Body of pancreas (tissue), 4 donors: Measurements from ENCODE around the gene DMD. TPM values are rescaled to one million over a fixed set of nuclear protein-coding genes. Genes with fewer than 3 reads are reported as not detected.
A peak's percentile ranks its signal among the peaks of the same experiment; 100 is the strongest.

Experiments used
- ATAC-seq: fragments of 150-250 bp; one replicate; pipeline ENCODE4 v1.9.1; 2016
- DNase-seq, 4 donors: peaks; one replicate each; pipeline ENCODE4 v3.0.0-alpha.2; 2019
- H3K27ac ChIP-seq, 4 donors: fragments of 200-600 bp; sonication (generic); 1 replicate in 3 of 4; 2 replicates in 1 of 4; pipeline versions ENCODE4 v1.5.1 to v1.6.1; 2016 to 2019; ENCODE audit warnings: mild to moderate bottlenecking in 1 of 4, mixed read lengths in 1 of 4, moderate library complexity in 1 of 4
- H3K27me3 ChIP-seq, 2 donors: fragments of 200-600 bp; sonication (generic); one replicate each; pipeline ENCODE4 v1.6.0; 2016; ENCODE audit warnings: mild to moderate bottlenecking in 1 of 2
- H3K36me3 ChIP-seq, 2 donors: fragments of 200-600 bp; sonication (generic); replicated peaks in 1 of 2; 2 replicates each; pipeline ENCODE4 v1.5.1; 2016; ENCODE audit warnings: low read depth in 2 of 2; ENCODE audit not compliant: insufficient read depth in 1 of 2
- H3K4me1 ChIP-seq: fragments of 200-600 bp; sonication (generic); one replicate; pipeline ENCODE4 v1.6.0; 2016
- H3K4me3 ChIP-seq, 2 donors: fragments of 200-600 bp; sonication (generic); 1 replicate in 1 of 2; 2 replicates in 1 of 2; pipeline ENCODE4 v1.5.1; 2016 to 2019
- H3K9me3 ChIP-seq, 3 donors: fragments of 200-600 bp; sonication (generic); 1 replicate in 2 of 3; 2 replicates in 1 of 3; pipeline ENCODE4 v1.5.1; 2016
- POLR2A ChIP-seq, 3 donors: fragments of 450-650 bp; IDR thresholded peaks; one replicate each; pipeline ENCODE4 v1.6.1; 2016; ENCODE audit warnings: antibody characterized with exemption in 3 of 3, mild to moderate bottlenecking in 2 of 3
- WGBS, 2 donors: methylation state at CpG; one replicate each; pipeline ENCODE4 v1.1.5; 2017; 5-methylcytosine and 5-hydroxymethylcytosine counted together
- intact Hi-C: fragments of 100-400 bp; cut with DNase I; formaldehyde crosslinking; loops from one replicate; pipeline ENCODE4 v1.15.1; 2023
- total RNA-seq, 2 donors: library from RNA; depleted of rRNA; stranded (reverse); fragments of >200 nt; gene quantifications; one replicate each; pipeline ENCODE4 v1.1.0, GENCODE V29; 2016
- TF ChIP-seq, protein P1 (sequence below), 7 experiments: fragments of 450-650 bp in 4 of 7; fragments of 200-600 bp in 3 of 7; sonication (generic) in 3 of 7; IDR thresholded peaks; one replicate each; pipeline ENCODE4 v1.5.1; 2016 to 2019; ENCODE audit warnings: antibody characterized with exemption in 7 of 7

Gene DMD
- total RNA-seq, 2 donors from 2014 or later, result 28.5 to 38.6 TPM

GRCh38 chrX:31255310-31256033 is 1955.9 kb downstream of the DMD start:
- DNase-seq, result no peak

DNA sequence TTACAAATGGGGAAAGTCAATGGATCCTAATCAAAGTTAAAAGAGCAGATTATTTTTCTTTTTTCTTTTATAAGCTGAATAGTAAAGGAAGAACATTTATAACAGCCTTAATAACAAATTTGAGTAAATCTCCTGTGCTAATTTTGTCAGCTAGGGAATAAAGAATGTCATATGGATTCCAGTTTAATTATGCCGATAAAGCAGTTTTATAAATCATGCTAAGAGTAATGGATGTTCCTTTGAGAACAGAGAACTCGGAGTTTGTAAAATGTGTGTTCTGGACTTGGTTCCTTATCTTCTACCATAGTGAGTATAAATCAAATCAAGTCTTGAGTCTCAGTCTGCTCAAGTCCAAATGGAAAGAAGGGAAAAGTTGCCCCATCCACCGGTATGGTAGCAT is 1959.2 kb downstream of the DMD start:
- no peak overlapping the region for H3K4me3 ChIP-seq

More at GRCh38 chrX:31255310-31256033, 1955.9 kb downstream of the DMD start:
- 54 to 73% methylated on average over 5 to 9 of the region's 9 CpGs for WGBS, 2 donors
- ATAC-seq, result no peak
- Histone ChIP-seq H3K9me3 (no peaks in the 10 kb centered on the region), H3K4me1 (peaks cover 5% of the 10 kb centered on the region), H3K27me3 (no peaks in the 10 kb centered on the region), H3K4me3 (no peak overlapping the region), H3K27ac (no peak overlapping the region), H3K36me3 (no peaks in the 10 kb centered on the region)
- intact Hi-C loops, result no loop called here
- TF ChIP-seq, protein P1, sequence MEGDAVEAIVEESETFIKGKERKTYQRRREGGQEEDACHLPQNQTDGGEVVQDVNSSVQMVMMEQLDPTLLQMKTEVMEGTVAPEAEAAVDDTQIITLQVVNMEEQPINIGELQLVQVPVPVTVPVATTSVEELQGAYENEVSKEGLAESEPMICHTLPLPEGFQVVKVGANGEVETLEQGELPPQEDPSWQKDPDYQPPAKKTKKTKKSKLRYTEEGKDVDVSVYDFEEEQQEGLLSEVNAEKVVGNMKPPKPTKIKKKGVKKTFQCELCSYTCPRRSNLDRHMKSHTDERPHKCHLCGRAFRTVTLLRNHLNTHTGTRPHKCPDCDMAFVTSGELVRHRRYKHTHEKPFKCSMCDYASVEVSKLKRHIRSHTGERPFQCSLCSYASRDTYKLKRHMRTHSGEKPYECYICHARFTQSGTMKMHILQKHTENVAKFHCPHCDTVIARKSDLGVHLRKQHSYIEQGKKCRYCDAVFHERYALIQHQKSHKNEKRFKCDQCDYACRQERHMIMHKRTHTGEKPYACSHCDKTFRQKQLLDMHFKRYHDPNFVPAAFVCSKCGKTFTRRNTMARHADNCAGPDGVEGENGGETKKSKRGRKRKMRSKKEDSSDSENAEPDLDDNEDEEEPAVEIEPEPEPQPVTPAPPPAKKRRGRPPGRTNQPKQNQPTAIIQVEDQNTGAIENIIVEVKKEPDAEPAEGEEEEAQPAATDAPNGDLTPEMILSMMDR (IDR thresholded peaks at IDR 0.05), result no peak
- TF ChIP-seq POLR2A (IDR thresholded peaks at IDR 0.05), result no peak

DNA sequence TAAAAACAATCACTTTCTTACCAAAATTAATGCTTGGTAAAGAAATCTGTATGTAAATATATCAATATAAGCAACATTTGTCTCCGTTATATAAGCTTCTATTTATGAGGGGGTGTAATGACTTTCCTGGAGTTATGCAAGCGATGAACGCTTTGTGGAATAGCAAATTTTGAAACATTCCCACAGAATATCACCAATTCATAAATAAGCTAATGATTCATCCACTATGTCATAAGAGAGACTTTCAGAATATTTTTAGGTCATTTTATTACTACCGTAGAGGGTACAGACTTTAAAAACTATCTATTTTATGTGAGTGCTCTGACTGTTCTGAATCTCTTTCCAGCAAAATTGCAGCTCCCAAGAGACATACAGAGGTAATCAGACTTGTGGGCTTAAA is 1960.0 kb downstream of the DMD start:
- WGBS, 2 donors, result 80% methylated on average over 4 of the region's 4 CpGs
- H3K4me3 ChIP-seq, result no peak overlapping the region
- no peaks in the 10 kb centered on the region for H3K27me3 ChIP-seq
- H3K9me3 ChIP-seq, result no peaks in the 10 kb centered on the region
- ATAC-seq, result no peak
- no peak for DNase-seq
- no peak for TF ChIP-seq POLR2A (IDR thresholded peaks at IDR 0.05)
- TF ChIP-seq, protein P1 (IDR thresholded peaks at IDR 0.05), result no peak
- intact Hi-C loops, result no loop called here
- H3K4me1 ChIP-seq, result peaks cover 12% of the 10 kb centered on the region
- no peak overlapping the region for H3K27ac ChIP-seq
- H3K36me3 ChIP-seq, result no peaks in the 10 kb centered on the region

More for the DNA sequence above, 1959.2 kb downstream of the DMD start:
- no peaks in the 10 kb centered on the region for H3K36me3 ChIP-seq
- H3K4me1 ChIP-seq, result peaks cover 7% of the 10 kb centered on the region
- intact Hi-C loops, result no loop called here
- no peaks in the 10 kb centered on the region for H3K9me3 ChIP-seq
- no peaks in the 10 kb centered on the region for H3K27me3 ChIP-seq
- TF ChIP-seq, protein P1 (IDR thresholded peaks at IDR 0.05), result no peak
- no peak for TF ChIP-seq POLR2A (IDR thresholded peaks at IDR 0.05)
- ATAC-seq (no peak), DNase-seq (no peak)
- peak overlapping the region in 1 of 4 donors; percentile 11 for H3K27ac ChIP-seq
- WGBS, 2 donors, result 40 to 63% methylated on average over 3 of the region's 3 CpGs

DNA sequence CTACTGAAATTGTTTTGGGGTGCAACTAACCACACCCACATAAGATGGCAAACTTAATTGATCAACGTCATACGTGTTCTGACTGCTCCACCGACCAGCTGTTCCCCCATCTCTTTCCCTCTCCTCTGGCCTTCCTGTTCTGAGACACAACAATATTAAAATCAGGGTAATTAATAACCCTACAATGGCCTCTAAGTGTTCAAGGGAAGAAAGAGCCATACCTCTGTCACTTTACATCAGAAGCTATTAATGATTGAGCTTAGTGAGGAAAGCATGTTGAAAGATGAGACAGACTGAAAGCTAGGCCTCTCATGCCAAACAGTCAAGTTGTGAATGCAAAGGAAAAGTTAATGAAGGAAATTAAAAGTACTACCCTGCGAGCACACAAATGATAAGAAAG is 1965.6 kb downstream of the DMD start:
- Histone ChIP-seq H3K4me1 (peaks cover 31% of the 10 kb centered on the region), H3K4me3 (no peak overlapping the region), H3K36me3 (no peaks in the 10 kb centered on the region), H3K27me3 (no peaks in the 10 kb centered on the region), H3K9me3 (no peaks in the 10 kb centered on the region), H3K27ac (peak overlapping the region in 1 of 4 donors; percentile 18)
- no peak for DNase-seq
- TF ChIP-seq, protein P1 (IDR thresholded peaks at IDR 0.05), result no peak
- no peak for TF ChIP-seq POLR2A (IDR thresholded peaks at IDR 0.05)
- WGBS, 2 donors, result 37 to 61% methylated on average over 4 of the region's 4 CpGs
- no peak for ATAC-seq
- intact Hi-C loops, result no loop called here

DNA sequence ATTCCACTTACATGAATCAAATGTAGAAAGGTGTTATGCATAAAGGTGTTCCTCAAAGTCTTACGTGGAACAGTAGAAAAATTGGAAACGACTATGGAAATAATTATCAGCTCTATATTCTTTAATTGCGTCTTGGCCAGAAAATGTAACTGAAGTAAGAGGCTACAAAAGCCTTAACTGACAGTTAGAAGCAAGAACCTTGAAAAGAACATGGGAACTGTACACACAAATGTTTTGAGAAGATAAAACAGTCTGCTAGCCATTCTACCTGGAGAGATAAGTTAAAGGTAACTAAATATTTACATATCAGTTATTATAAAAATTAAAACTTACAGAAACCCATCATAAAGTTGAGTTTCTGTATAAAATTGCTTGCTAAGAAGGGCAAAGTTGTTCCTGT is 1967.5 kb downstream of the DMD start:
- peaks cover 31% of the 10 kb centered on the region for H3K4me1 ChIP-seq
- no peaks in the 10 kb centered on the region for H3K36me3 ChIP-seq
- DNase-seq (no peak), ATAC-seq (peak; percentile 53)
- H3K4me3 ChIP-seq, result no peak overlapping the region
- no peaks in the 10 kb centered on the region for H3K9me3 ChIP-seq
- TF ChIP-seq, protein P1 (IDR thresholded peaks at IDR 0.05), result no peak
- TF ChIP-seq POLR2A (IDR thresholded peaks at IDR 0.05), result no peak
- peak overlapping the region in 1 of 4 donors; percentile 72 for H3K27ac ChIP-seq
- WGBS, 2 donors, result 18 to 42% methylated on average over 3 of the region's 3 CpGs
- H3K27me3 ChIP-seq, result no peaks in the 10 kb centered on the region
- intact Hi-C loops, result no loop called here
